Measurements from ENCODE around the gene RIT2.

DNA sequence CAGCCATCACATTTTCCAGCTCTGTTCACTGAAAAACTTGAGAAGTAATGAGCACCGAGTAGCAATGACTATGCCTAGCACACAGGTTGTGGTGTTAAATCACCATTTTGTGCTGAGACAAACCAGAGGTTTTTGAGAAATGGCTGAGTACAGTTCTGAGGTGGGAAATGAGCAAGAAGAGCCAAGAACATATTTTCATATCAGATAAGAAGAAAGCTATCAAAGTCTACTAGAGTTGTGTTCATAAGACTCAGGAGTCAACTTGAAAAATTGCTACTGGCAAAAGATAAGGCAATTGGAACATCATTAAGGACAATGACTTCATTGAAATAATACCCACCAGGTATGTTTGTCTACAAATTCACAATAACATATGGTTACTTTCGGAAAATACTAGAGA is 108.1 kb downstream of the RIT2 start:
- TF ChIP-seq, protein P1, sequence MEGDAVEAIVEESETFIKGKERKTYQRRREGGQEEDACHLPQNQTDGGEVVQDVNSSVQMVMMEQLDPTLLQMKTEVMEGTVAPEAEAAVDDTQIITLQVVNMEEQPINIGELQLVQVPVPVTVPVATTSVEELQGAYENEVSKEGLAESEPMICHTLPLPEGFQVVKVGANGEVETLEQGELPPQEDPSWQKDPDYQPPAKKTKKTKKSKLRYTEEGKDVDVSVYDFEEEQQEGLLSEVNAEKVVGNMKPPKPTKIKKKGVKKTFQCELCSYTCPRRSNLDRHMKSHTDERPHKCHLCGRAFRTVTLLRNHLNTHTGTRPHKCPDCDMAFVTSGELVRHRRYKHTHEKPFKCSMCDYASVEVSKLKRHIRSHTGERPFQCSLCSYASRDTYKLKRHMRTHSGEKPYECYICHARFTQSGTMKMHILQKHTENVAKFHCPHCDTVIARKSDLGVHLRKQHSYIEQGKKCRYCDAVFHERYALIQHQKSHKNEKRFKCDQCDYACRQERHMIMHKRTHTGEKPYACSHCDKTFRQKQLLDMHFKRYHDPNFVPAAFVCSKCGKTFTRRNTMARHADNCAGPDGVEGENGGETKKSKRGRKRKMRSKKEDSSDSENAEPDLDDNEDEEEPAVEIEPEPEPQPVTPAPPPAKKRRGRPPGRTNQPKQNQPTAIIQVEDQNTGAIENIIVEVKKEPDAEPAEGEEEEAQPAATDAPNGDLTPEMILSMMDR (IDR thresholded peaks at IDR 0.05; ENCODE audit: insufficient read depth, low read length, poor library complexity, severe bottlenecking), result no peak
- no peak for TF ChIP-seq EZH2phosphoT487 (conservative IDR thresholded peaks at IDR 0.05; ENCODE audit: low read length)
